ENCODE results near the gene TEX35.
"Not testable (repeated sequence)": the region's sequence is repeated elsewhere in the genome, so short reads cannot be mapped to it uniquely, and the experiment has no call there.

TEX35 gene

GRCh38 chr1:178540646-178541045, 27.7 kb downstream of the TEX35 start:
- no peak for DNase-seq (ENCODE audit: low read depth in 1 of 2, low spot score in 1 of 2)

GRCh38 chr1:178541379-178541778, 28.5 kb downstream of the TEX35 start:
- DNase-seq (ENCODE audit: low read depth in 1 of 2, low spot score in 1 of 2), result no peak

GRCh38 chr1:178541829-178542553, 29.1 kb downstream of the TEX35 start:
- DNase-seq (ENCODE audit: low read depth in 1 of 2, low spot score in 1 of 2), result peak in 1 of 2 donors; percentile 16

GRCh38 chr1:178542554-178543289, 29.8 kb downstream of the TEX35 start:
- DNase-seq (ENCODE audit: low read depth in 1 of 2, low spot score in 1 of 2), result peak; percentile 76 to 95

GRCh38 chr1:178543290-178543607, 30.3 kb downstream of the TEX35 start:
- DNase-seq (ENCODE audit: low read depth in 1 of 2, low spot score in 1 of 2), result no peak

GRCh38 chr1:178544531-178544930, 31.6 kb downstream of the TEX35 start:
- no peak for DNase-seq (ENCODE audit: low read depth in 1 of 2, low spot score in 1 of 2)

GRCh38 chr1:178548108-178548507, 35.2 kb downstream of the TEX35 start:
- DNase-seq (ENCODE audit: low read depth in 1 of 2, low spot score in 1 of 2), result no peak

- DNase-seq (ENCODE audit: low read depth in 1 of 2, low spot score in 1 of 2), result no peak
These were observed 38.4 kb downstream of the TEX35 start for GRCh38 chr1:178551307-178551706.

- DNase-seq (ENCODE audit: low read depth in 1 of 2, low spot score in 1 of 2), result no peak
These were observed 39.0 kb downstream of the TEX35 start for GRCh38 chr1:178551940-178552339.

- DNase-seq (ENCODE audit: low read depth in 1 of 2, low spot score in 1 of 2), result no peak
These were observed 39.9 kb downstream of the TEX35 start for GRCh38 chr1:178552856-178553255.

GRCh38 chr1:178554351-178554750, 41.4 kb downstream of the TEX35 start:
- DNase-seq (ENCODE audit: low read depth in 1 of 2, low spot score in 1 of 2), result not testable (repeated sequence)

- DNase-seq (ENCODE audit: low read depth in 1 of 2, low spot score in 1 of 2), result not testable (repeated sequence)
These were observed 42.7 kb downstream of the TEX35 start for GRCh38 chr1:178555613-178556012.

GRCh38 chr1:178558816-178559215, 45.9 kb downstream of the TEX35 start:
- not testable (repeated sequence) for DNase-seq (ENCODE audit: low read depth in 1 of 2, low spot score in 1 of 2)

GRCh38 chr1:178560871-178561376, 48.0 kb downstream of the TEX35 start:
- no peak for DNase-seq (ENCODE audit: low read depth in 1 of 2, low spot score in 1 of 2)

GRCh38 chr1:178563099-178563820, 50.4 kb downstream of the TEX35 start:
- DNase-seq (ENCODE audit: low read depth in 1 of 2, low spot score in 1 of 2), result no peak

GRCh38 chr1:178564086-178564782, 51.3 kb downstream of the TEX35 start:
- DNase-seq (ENCODE audit: low read depth in 1 of 2, low spot score in 1 of 2), result no peak

GRCh38 chr1:178564783-178565180, 51.9 kb downstream of the TEX35 start:
- DNase-seq (ENCODE audit: low read depth in 1 of 2, low spot score in 1 of 2), result no peak

- no peak for DNase-seq (ENCODE audit: low read depth in 1 of 2, low spot score in 1 of 2)
These were observed 52.7 kb downstream of the TEX35 start for GRCh38 chr1:178565586-178565985.

- no peak for DNase-seq (ENCODE audit: low read depth in 1 of 2, low spot score in 1 of 2)
These were observed 53.3 kb downstream of the TEX35 start for GRCh38 chr1:178566187-178566586.

- no peak for DNase-seq (ENCODE audit: low read depth in 1 of 2, low spot score in 1 of 2)
These were observed 58.9 kb downstream of the TEX35 start for GRCh38 chr1:178571807-178572206.
